ENCODE data around the gene HTRA3.
A peak's percentile ranks its signal among the peaks of the same experiment; 100 is the strongest.

Gene HTRA3

DNA sequence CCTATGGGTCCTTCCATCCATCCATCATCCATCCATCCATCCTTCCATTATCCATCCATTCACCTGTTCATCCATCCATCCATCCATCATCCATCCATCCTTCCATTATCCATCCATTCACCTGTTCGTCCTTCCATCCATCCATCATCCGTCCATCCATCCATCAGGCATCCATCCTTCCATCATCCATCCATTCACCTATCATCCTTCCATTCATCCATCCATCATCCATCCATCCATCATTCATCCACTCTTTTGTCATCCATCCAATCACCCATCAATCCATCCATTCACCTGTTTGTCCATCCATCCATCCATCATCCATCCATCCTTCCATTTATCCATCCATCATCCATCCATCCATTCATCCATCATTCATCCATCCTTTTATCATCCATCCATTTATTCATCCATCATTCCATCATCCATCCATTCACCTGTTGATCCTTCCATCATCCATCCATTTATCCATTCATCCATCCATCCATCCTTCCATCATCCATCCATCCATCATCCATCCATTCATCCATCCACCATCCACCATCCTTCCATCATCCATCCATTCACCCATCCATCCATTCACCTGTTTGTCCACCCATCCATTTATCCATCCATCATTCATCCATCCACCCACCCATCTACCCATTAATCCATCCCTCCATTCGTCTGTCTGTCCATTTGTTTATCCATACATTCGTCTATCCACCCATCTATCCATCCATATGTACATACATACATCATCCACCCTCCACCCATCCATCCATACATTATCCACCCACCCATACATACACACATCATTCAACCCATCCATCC lies 35.7 kb upstream of the HTRA3 start:
- DNase-seq: no peak

GRCh38 chr4:8234715-8235114 lies 34.8 kb upstream of the HTRA3 start:
- no peak for DNase-seq

DNA sequence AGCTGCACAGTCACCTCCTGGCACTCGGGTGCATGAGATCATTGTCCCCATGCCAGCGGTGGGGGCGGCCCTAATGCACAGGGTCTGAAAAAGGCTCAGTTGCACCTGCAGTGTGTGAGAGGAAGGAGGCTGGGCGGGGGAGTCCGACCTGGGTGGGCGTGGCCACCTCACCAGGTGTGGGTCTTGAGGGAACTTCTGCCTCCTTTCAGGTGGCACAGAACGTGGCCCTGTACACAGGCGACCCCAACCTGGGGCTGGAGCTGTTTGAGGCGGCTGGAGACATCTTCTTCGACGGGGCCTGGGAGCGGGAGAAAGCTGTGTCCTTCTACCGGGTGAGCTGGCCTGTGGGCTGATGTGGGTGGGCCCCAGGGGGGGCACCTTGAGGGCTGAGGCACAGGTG lies 34.3 kb upstream of the HTRA3 start:
- DNase-seq: no peak

- DNase-seq: no peak
Measured at GRCh38 chr4:8235686-8236085, 33.9 kb upstream of the HTRA3 start.

DNA sequence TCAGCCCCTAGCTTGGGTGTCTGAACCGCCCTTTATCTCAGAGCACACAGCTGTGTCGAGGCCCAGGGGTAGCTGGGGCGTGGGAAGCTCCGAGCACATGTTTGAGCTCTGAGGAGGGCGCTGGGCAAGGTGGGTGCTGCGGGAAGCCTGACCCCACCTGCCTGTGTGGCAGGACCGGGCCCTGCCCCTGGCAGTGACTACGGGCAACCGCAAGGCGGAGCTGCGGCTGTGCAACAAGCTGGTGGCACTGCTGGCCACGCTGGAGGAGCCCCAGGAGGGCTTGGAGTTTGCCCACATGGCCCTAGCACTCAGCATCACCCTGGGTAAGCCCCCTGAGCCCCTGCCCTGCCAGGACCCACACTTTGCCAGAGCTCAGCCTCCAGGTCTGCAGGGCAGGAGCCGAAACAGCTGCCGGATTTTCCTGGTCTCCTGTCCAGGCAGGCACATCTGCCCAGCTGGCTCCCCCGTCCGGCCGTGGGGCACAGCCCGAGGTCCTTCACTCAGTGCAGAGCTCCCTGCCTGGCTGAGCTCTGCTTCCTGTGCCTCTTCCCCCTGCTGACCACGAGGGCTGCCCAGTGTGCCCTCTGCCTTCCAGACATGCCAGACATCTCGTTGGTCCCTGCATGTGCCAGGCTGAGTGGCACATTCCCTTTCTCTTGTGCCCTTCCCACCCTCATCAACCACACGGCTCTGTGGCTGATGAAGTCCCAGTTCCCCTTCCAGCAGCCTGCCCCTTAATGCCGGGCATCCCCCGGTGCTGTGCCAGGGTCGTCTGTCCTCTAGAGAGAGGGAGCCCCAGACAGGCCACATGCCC lies 33.2 kb upstream of the HTRA3 start:
- DNase-seq: no peak

DNA sequence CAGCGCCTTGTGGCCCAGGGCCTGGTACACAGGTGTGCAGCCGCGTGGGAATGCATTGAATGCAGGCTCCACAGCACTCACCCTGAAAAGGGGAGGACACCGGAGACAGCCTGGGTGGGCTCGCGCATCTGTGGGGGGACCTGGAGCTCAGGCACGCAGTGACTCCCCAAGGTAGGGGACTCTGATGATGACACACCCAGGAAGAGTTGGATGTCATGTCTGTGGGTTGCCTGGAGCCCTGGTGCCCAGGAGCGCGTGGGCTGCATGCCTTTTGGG lies 32.7 kb upstream of the HTRA3 start:
- no peak for DNase-seq

GRCh38 chr4:8237256-8237989 lies 32.1 kb upstream of the HTRA3 start:
- DNase-seq: no peak

DNA sequence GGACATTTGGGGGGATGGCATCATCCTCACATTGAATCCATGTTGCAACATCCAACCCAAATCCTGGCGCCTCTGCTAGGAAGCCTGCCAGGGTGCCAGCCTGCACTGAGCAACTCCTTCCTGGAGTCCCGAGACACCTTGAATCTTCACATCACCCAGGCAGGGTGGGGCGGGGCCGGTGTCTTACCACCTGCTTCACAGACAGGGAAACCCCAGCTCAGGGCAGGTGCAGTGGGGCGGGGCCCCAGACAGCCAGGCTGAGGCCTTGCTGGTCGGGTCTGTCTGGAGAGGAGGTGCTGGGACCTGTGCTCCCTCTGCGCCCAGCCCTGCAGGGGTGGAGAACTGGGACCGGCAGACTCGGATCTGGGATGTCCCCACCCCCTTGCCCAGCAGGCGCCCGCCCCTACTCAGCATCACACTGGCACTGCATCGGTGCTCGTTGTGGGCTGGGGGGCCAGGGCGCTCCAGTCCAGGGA lies 31.5 kb upstream of the HTRA3 start:
- DNase-seq: no peak

DNA sequence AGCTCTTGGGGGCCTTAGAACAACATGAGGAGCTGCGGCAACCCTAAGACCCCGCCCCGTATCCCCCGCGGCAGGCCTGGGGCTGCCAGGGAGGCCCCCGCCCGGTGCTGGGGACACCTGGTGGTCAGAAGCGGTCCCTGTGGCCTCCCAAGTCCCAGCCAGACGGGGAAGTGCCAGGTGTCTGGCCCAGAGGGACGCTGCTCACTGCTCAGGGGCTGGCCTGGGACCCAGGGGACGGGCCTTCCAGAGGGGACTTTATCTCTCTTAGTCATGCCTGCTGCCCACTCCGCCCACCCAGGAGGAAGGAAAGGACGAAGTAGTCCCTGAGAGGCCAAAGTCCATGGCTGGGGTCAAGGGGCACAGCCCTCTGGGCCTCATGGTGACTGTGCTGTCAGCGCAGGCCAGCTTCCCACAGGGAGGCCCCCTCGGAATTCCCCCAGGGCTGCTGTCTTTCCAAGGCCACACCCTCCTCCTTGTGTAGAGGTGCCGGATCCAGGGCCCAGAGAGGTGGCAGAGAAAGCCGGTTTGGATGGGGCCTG lies 31.0 kb upstream of the HTRA3 start:
- no peak for DNase-seq

DNA sequence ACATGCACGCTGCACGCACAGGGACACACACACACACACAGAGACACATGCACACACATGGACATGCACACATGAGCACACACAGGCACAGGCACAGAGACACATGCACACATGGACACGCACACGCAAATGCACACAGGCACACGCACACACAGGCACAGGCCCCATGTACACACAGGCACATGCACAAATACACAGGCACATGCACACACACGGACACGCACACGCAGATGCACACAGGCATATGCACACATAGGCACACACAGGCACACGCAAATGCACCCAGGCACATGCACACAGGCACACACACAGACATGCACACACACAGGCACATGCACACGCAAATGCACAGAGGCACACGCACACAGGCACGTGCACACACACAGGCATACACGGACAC lies 30.3 kb upstream of the HTRA3 start:
- no peak for DNase-seq

DNA sequence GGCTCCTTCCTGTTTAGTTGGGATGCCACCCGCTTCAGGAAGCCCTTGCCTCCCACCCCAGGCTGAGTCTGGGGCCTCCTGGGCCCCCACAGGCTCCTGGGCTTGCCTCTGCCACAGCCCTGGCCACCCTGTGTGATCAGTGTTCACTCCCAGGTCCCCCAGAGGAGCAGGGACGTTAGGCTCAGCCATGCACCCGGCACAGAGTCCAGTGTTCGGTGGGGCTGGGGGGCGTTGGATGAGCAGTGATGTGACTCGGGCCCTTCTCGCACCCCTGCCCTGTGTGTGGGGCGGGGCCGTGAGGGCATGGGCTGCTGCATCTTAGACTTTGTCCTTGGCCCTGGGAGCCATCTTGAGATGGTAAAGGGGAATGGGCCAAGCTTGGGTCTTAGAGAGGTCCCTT lies 29.9 kb upstream of the HTRA3 start:
- DNase-seq: no peak

GRCh38 chr4:8240211-8241041 lies 29.1 kb upstream of the HTRA3 start:
- no peak for DNase-seq

GRCh38 chr4:8241211-8241779 lies 28.3 kb upstream of the HTRA3 start:
- DNase-seq: no peak

- peak in 49 of 51 donors; percentile 8 to 86 (median 63) for DNase-seq
Measured at GRCh38 chr4:8241895-8242696, 27.5 kb upstream of the HTRA3 start.

- no peak for DNase-seq
Measured at GRCh38 chr4:8242782-8243560, 26.6 kb upstream of the HTRA3 start.

DNA sequence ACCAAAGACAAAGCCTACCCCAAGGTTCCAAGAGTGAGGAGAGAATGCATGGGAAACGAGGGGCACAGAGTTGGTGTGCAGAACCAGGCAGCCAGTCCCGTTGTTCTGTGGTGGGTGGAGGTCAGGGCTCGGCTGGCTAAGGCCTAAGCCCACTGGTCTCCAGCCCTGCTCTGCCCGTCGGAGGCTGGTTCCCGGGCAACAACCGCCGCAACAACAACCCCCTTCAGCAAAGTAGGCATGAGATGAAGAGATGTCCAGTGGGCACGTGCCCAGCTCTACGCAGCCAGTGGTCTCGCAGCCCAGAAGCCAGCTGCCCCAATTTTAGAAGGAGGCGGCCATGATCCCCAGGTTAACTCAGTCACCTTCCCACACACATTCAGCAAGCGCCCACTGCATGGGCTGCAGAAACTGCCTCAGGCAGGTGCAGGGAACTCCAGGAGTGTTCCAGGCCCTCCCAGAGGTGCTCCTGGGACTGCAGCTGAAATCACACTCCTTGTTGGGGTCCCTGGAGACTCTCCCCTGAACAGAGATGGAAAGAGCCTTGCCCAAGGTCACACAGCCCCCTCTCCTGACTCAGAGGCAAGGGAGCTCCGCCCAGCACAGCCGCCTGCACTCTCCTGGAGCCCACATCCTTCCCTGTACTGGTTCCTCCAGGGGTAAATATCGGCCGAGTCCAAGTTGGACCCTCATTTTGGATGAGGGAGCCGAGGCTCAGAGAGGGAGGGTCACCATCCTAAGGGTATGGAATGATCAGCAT lies 25.4 kb upstream of the HTRA3 start:
- DNase-seq: no peak

GRCh38 chr4:8244931-8245460 lies 24.6 kb upstream of the HTRA3 start:
- no peak for DNase-seq
